Adrenal gland (tissue), 5 donors: ENCODE data around the gene MGAT5B.

Experiments used
- CTCF ChIP-seq, 6 experiments: fragments of 450-650 bp in 4 of 6; fragments of 200-600 bp in 2 of 6; sonication (generic) in 1 of 6; IDR thresholded peaks; 1 replicate in 5 of 6; 2 replicates in 1 of 6; pipeline versions ENCODE4 v1.5.1 to v1.8.0; 2016 to 2021; ENCODE audit warnings: antibody characterized with exemption in 6 of 6, mild to moderate bottlenecking in 2 of 6, moderate library complexity in 1 of 6
- POLR2A ChIP-seq, 2 donors: fragments of 450-650 bp; IDR thresholded peaks; one replicate each; pipeline ENCODE4 v1.6.1; 2017; ENCODE audit warnings: antibody characterized with exemption in 2 of 2, mild to moderate bottlenecking in 2 of 2, moderate library complexity in 1 of 2
- donor health status: DM: no; HTN: no; CAD: no.

- TF ChIP-seq CTCF (IDR thresholded peaks at IDR 0.05) (no peak), POLR2A (IDR thresholded peaks at IDR 0.05) (no peak)
Observed at GRCh38 chr17:76925441-76925891, 57.3 kb downstream of the MGAT5B start.
